Forelimb muscle (tissue), 1 donor: ENCODE measurements around the gene PANK3. TPM values are rescaled to one million over a fixed set of nuclear protein-coding genes. Genes with fewer than 3 reads are reported as not detected.
A peak's percentile ranks its signal among the peaks of the same experiment; 100 is the strongest.
"Not testable (repeated sequence)": the region's sequence is repeated elsewhere in the genome, so short reads cannot be mapped to it uniquely, and the experiment has no call there.

ENCODE experiments used
- DNase-seq: peaks from one replicate; pipeline ENCODE4 v3.0.0-alpha.2; 2013; ENCODE audit warnings: low read depth
- polyA plus RNA-seq: library from polyadenylated mRNA; unstranded; fragments of 120-200 nt; gene quantifications from one replicate; pipeline ENCODE4 v1.2.1, GENCODE V29; 2013; ENCODE audit not compliant: insufficient read length

The PANK3 gene
- polyA plus RNA-seq, 1 donor = 41.5 TPM

DNA sequence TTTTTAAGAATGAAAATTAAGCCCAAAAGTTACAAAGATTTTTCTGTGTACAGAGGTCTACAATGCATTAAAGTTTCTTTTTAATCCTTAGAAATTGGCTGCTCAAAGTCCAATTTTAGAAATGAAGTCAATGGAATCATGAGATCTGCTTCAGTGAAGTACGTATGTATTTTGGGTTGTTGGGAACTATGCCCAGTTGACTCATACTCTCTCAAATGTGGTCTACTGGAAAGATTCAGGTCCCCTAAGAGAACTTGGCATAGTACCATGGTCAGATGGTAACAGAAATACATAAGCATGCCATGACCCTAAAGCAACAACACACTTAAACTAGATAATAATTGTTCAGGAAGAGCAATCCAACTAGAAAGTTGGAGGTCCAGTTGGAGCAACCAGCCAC is 27.0 kb downstream of the PANK3 start:
- DNase-seq = peak; percentile 6

DNA sequence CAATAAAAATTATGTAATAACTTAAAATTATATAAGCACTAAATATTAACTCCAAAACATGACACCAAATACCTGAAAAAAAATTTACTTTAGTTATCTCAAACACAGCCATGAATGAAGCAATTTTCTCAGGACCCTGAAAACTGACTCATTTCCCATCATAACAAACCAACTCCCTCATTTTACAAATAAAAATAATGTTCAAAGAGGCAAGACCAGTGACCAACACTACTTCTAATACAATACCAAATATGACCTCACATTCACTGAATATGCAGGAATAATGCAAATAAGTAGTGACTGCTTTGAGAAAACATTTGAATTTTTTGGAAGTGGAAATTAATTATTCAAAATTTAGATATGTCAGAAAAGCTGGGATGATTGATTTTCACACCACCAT is 28.5 kb downstream of the PANK3 start:
- DNase-seq = no peak

DNA sequence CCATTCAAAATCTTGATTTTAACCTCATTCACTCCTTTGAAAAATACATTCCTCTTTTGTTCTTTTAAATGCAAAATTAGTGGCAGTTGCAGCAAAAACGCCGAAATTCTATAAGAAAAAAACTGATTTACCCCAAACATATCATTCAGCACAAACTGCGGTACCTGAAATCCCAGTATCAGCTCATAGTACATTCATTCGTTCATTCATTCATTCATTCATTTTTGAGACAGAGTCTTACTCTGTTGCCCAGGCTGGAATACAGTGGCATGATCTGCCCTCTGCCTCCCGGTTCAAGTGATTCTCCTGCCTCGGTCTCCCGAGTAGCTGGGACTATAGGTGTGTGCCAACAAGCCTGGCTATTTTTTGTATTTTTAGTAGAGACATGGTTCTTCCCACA is 29.6 kb downstream of the PANK3 start:
- no peak for DNase-seq

DNA sequence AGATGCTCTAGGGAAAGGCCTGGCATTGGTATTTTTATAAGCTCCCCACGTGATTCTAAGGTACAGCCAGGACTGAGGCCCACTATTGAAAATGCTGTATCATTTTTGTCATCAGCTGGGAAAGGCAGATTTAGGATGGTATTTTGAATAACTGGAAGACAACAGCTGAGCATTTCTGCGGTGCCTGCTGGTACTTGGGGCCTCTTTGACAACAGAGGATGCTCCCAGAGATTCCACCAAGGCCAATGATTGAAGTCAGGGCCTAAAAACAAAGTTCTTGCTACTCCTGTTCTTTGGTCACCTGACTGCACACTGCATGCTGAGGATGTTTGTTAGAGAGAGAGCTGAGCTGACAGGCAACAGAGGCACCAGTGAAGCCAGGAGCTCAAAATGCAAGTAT is 42.0 kb downstream of the PANK3 start:
- no peak for DNase-seq

DNA sequence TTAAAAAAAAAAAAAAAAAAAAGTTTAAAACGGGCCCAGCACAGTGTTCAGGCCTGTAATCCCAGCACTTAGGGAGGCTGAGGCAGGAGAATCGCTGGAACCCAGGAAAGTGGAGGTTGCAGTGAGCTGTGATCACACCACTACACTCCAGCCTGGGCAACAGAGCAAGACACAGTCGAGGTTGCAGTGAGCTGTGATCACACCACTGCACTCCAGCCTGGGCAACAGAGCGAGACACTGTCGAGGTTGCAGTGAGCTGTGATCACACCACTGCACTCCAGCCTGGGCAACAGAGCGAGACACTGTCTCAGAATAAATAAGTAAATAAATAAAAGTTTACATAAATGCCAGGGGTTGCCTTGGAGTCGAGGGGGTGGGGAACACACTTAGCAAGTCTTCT is 44.8 kb downstream of the PANK3 start:
- DNase-seq = not testable (repeated sequence)

DNA sequence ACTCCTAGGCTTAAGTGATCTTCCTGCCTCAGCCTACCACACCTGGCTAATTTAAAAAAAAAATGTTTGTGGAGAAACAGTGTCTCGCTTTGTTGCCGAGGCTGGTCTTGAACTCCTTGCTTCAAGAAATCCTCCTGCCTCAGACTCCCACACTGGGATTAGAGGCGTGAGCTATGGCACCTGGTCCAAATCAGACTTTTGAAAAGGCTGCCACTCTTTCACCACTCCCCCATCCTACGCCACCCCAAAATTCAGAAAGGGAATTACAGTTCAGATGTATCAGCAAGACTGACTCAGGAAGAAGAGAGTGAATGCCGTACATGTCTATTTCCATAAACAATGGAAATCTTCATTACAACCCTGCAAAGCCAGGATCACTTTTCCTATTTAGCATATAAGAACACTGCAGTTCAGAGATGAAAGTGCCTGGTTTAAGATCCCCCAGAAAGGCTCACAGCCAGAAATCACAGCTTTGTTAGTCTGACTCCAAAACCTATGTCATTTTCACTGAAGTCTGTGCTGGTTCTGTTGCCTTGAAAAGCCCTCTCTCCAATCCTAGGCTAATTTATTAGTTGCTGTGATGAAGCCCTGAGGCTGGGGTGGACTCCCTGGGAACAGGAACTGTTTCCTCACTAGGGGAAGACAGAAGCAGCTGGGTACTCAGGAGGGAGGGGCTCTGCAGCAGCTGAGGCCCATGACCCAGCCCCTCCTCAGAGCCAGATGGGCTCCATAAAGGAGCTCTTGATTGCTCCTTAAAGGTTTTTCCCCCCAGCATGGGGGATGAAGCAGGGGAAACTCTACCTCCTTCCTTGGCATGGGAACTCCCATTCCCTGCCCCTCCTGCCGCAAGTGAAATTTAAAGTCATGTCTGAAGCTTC is 46.9 kb downstream of the PANK3 start:
- DNase-seq = no peak

DNA sequence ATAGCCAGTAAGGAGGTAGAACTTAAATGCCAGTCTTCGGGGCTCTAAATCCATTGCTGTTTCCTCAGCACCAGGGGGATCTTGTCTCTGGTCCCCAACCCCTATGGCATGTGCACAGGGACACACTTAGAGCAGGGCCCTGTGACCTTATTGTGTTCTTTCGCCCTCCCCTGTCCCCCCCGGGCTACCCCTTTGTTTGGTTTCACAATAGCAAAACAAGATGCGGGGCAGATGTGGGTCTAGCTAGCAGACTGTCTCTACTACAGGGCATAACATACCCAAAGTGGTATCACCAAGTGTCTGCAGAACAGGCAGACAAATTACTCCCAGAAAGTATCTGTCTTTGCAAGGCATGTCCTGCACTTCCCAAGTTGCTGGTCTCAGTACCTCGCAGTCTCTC is 48.0 kb downstream of the PANK3 start:
- no peak for DNase-seq

DNA sequence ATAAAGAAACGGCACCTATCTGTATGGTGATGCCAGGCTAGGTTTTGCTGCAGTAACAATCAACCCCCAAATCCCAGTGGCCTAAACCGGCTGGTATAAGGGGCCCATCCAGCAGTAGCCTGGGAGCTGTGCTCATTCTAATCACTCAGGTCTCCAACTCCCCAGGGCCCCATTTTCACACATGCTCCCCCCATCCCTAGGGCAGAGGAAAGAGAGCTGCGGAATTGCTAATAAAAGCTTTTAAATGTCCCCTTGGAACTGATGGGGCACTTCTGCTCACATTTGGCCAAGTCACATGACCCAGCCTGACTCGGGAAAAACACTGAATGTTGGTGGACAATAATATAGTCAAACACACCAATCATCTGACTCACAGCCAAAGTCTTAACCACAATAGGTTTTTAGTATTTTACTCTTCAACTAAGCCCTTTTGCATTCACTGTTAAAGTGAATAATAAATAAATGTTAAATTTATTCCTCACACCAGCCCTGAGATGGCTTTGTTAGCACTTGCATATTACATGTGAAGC is 48.5 kb downstream of the PANK3 start:
- no peak for DNase-seq

DNA sequence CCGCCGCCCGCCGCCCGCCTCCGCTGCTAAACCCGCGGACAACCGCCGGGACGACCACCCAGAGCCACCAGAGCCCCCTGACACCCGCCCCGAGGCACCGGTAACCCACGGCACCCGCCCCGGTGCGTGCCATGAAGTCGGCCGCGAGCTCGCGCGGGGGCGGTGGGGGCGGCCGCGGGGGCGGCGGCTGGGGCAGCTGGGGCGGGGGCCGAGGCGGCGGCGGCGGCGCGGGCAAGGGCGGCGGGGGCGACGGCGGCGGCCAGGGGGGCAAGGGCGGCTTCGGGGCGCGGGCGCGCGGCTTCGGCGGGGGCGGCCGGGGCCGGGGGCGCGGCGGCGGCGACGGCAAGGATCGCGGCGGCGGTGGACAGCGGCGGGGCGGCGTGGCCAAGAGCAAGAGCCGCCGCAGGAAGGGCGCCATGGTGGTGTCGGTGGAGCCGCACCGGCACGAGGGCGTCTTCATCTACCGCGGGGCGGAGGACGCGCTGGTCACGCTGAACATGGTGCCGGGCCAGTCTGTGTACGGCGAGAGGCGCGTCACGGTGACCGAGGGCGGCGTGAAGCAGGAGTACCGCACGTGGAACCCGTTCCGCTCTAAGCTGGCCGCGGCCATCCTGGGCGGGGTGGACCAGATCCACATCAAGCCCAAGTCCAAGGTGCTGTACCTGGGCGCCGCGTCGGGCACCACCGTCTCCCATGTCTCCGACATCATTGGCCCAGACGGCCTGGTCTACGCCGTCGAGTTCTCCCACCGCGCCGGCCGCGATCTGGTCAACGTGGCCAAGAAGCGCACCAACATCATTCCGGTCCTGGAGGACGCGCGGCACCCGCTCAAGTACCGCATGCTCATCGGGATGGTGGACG is 49.6 kb downstream of the PANK3 start:
- DNase-seq = no peak

DNA sequence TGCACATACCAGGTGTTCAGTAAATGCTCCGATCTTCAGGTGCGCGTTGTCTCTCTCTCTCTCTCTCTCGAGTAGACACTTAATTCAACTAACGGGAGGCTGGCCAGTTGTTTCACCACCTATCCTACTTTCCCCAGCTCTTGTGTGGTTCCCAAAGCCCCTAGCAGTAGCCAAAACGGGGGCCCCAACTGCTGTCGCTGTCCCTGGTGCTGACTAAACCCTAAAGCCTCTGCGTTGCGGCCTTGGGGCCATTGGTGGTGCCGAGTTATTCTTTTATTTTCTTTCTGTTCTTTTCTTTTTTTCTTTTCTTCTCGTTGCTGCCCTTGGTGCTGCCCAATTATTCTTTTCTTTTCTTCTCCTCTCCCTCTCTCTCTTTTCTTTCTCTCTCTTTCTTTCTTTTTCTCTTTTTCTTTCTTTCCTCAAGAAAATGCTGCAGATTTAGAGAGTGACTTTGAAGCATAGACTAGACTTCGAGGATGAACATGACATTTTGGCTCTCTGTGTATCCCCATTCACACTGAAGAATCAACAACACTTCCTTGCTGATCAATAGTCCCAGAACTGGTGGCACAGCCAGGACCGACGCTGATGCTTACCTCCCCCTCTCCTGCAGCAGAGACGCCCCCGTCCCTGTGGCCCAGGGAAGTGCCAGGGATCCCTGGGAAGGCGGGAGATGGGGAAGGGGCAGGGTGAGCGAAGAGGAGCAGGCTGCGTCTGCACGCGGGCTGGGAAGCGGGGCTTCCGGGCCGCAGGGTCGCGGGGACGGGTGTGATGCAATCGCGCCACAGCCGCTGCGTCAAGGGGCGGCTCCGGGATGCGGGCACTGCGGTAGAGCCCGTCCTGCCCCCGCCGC is 50.4 kb downstream of the PANK3 start, which contains the start of gene FBLL1:
TSS of gene FBLL1 (plus strand) at position 785 of the 853 bp plus-strand sequence. CDS start 200 bp downstream, outside the sequence.
- DNase-seq = peak; percentile 8

DNA sequence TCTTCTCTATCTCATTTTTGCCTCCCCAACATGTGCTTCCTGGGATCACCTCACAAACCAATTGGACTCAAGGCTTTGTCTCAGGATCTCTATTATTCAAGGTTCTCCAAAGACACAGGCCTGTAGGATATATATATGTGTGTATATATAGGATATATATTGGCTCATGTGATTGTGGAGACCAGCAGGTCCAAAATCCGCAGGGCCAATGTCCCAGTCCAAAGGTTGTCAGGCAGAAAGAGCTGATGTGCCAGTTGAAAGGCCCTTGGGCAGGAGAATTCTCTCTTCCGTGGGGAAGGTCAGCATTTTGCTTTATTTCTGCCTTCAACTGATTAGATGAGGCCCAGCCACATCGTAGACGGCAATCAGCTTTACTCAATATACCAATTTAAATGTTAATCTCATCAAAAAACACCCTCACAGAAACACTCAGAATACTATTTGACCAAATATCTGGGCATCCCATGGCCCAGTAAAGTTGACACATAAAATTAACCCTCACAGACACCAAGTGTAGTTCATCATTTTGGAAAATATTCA is 51.3 kb downstream of the PANK3 start:
- no peak for DNase-seq

DNA sequence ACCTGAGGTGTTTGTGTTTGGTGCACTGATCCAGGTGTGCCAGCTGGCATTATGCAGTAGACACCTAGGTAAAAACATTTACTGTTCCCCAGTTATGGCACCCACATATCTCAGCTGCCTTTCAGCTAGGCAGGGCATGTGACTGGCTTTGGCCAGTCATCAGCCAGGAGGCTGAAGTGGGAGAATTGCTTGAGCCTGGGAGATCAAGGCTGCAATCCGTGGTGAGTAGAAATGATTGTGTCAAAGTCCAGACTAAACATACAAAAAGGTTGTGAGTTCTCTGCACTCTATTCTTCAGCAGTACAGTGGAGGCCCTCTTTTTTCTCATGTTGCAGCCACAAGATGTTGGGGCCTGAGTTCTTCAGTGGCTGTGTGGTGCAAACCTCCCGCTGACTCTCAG is 53.3 kb downstream of the PANK3 start:
- DNase-seq = no peak

DNA sequence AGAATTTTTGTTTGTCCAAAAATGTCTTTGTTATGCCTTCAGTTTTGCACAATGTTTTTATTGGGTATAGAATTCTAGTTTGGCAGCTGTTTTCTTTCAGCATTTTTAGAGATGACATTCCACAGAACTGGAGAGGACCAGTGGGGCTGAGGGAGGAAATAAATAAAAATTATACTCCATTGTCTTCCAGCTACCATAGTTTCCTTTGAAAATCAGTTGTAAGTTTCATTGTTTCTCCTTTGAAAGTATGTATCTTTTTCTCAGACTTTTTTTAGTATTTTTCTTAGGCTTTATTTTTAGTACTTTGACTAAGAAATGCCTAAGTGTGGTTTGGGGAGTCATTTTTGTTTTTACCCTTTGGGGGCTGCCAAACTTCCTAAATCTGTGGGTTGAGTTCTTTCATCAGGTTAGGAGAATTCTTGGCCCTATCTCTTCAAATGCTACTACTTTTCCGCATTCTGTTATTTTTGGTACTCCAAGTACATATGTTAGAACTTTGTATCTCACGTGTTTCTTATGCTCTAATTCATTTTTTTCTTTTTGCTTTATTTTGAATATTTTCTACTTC is 65.2 kb downstream of the PANK3 start:
- no peak for DNase-seq

DNA sequence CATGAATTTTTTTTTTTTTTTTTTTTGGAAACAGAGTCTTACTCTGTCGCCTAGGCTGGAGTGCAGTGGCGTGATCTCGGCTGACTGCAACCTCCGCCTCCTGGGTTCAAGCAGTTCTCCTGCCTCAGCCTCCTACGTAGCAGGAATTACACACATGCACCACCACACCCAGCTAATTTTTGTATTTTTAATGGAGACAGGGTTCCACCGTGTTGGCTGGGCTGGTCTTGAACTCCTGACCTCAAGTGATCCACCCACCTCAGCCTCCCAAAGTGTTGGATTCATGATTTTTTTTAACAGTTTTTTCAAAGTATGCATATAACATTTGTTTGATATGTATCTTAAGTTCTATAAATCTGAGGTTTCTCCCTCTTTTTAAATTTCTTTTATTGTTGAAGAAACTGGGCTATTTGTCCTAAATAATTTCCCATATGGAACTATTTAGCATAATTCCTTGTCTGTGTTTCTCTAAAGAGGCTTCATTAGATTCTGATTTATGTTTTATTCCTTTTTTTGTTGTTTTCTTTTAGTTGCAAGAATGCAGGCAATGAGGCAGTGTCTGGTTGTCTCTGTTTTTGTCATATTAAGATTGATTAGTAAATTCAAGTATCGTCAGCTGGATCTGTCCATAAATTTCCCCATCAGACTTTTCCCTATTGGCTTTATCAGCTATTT is 76.5 kb downstream of the PANK3 start:
- DNase-seq = no peak

Other genes with a start within 250 kb of the PANK3 start
- gene RARS1, start 92.9 kb downstream of the PANK3 start, polyA plus RNA-seq = 53.3 TPM
- 0.86 TPM for gene FBLL1, start 50.1 kb downstream of the PANK3 start, polyA plus RNA-seq